Tibial artery (tissue), 4 donors: Measurements from ENCODE around the gene LIN7A.

Source experiments
- DNase-seq, 2 donors: peaks; one replicate each; pipeline ENCODE4 v3.0.0-alpha.2; 2019
- H3K27ac ChIP-seq, 2 donors: fragments of 200-600 bp; sonication (generic) in 1 of 2; 1 replicate in 1 of 2; 2 replicates in 1 of 2; pipeline ENCODE4 v1.5.1; 2018 to 2019; ENCODE audit warnings: mild to moderate bottlenecking in 1 of 2
- H3K27me3 ChIP-seq, 2 donors: fragments of 200-600 bp; sonication (generic) in 1 of 2; one replicate each; pipeline versions ENCODE4 v1.5.1 to v1.6.0; 2016 to 2019
- H3K36me3 ChIP-seq, 3 donors: fragments of 200-600 bp; sonication (generic) in 2 of 3; one replicate each; pipeline ENCODE4 v1.5.1; 2016 to 2019; ENCODE audit warnings: mild to moderate bottlenecking in 2 of 3
- H3K4me1 ChIP-seq, 4 donors: fragments of 200-600 bp; sonication (generic) in 2 of 4; 1 replicate in 3 of 4; 2 replicates in 1 of 4; pipeline ENCODE4 v1.5.1; 2016 to 2019
- H3K4me3 ChIP-seq, 2 donors: fragments of 200-600 bp; sonication (generic) in 1 of 2; 1 replicate in 1 of 2; 2 replicates in 1 of 2; pipeline ENCODE4 v1.5.1; 2018 to 2019; ENCODE audit warnings: mild to moderate bottlenecking in 2 of 2
- H3K9me3 ChIP-seq, 3 donors: fragments of 200-600 bp; sonication (generic) in 1 of 3; one replicate each; pipeline ENCODE4 v1.5.1; 2016 to 2019
- intact Hi-C: fragments of 100-400 bp; cut with DNase I; formaldehyde crosslinking; loops from one replicate; pipeline ENCODE4 v1.15.0; 2023; ENCODE audit warnings: low total_unique reads
- TF ChIP-seq, protein P1 (sequence below), 2 experiments: fragments of 200-600 bp in 1 of 2; fragments of 450-650 bp in 1 of 2; IDR thresholded peaks; one replicate each; pipeline ENCODE4 v1.5.1; 2017 to 2019; ENCODE audit warnings: antibody characterized with exemption in 2 of 2, mild to moderate bottlenecking in 1 of 2, moderate library complexity in 1 of 2

The LIN7A gene, protein sequence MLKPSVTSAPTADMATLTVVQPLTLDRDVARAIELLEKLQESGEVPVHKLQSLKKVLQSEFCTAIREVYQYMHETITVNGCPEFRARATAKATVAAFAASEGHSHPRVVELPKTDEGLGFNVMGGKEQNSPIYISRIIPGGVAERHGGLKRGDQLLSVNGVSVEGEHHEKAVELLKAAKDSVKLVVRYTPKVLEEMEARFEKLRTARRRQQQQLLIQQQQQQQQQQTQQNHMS

DNA sequence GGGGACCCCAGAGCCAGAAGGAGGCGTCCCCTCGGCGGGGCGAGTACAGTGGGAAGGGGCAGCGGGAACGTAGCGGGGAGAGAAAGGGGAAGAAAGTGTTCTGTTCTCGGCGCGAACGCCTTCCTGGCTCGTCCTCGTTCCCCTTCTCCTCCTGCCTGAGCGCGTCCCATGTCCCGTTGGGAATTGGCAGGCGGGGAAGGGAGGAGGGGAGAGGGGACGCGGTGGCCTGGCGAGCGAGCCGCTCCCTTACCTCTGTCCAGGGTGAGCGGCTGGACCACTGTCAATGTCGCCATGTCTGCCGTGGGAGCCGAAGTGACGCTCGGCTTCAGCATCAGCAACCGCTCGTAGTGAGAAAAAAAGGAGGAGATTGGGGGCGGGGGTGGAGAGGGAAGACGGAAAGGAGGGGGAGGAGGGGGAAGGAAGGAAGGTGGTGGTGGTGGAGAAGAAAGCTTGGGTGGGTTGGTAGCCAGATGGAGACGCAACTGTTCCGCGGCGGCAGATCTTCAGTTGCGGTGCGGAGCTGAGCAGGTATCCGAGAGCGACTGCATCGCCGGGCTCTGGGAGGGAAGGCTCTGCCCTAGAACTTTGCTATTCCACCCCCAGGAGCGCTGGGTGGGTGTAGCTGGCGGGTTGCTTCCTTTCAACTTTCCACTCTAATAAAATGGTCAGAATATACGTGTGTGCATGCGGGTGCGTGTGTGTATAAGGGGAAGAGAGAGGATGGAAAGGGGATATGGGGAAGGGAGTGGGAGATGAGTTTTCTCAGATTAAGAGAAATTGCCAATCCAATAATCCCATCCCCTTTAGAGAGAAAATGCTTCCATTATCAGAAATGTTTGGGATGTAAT, at the start of gene LIN7A:
Gene LIN7A, minus strand, starts transcription at position 544 of the 848 bp plus-strand sequence. Its CDS starts 212 bp downstream, at position 332.
- intact Hi-C loops = no loop called here
- Histone ChIP-seq H3K27me3 (no peaks in the 10 kb centered on the region), H3K36me3 (no peaks in the 10 kb centered on the region), H3K4me1 (peaks cover 0 to 4% (median 4%) of the 10 kb centered on the region in 4 donors), H3K9me3 (no peaks in the 10 kb centered on the region), H3K27ac (peak within 1 kb of the TSS; percentile 60 to 67), H3K4me3 (peak within 1 kb of the TSS; percentile 62 to 87)
- TF ChIP-seq, protein P1, sequence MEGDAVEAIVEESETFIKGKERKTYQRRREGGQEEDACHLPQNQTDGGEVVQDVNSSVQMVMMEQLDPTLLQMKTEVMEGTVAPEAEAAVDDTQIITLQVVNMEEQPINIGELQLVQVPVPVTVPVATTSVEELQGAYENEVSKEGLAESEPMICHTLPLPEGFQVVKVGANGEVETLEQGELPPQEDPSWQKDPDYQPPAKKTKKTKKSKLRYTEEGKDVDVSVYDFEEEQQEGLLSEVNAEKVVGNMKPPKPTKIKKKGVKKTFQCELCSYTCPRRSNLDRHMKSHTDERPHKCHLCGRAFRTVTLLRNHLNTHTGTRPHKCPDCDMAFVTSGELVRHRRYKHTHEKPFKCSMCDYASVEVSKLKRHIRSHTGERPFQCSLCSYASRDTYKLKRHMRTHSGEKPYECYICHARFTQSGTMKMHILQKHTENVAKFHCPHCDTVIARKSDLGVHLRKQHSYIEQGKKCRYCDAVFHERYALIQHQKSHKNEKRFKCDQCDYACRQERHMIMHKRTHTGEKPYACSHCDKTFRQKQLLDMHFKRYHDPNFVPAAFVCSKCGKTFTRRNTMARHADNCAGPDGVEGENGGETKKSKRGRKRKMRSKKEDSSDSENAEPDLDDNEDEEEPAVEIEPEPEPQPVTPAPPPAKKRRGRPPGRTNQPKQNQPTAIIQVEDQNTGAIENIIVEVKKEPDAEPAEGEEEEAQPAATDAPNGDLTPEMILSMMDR (IDR thresholded peaks at IDR 0.05) = no peak
- peak; percentile 25 to 48 for DNase-seq

DNA sequence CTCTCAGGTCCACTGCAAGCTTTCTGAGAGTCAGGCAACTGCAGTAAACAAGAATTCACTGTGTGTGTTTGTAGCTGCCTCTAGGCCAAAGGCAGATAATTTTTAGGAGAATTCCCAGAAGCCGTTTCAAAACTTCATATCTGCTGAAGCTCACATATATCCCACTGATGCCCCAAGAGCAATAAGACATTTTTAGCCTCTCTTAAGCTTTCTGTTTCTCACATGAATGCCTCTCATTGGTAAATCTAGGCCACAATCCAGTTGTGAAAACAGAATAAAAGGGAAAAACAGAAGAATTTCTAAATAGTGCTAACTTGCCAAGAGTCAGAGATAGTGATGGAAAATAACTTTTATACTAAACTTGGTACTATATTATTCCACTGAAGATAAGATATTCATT, 48.5 kb upstream of the LIN7A start:
- Histone ChIP-seq H3K4me3 (no peak overlapping the region), H3K9me3 (no peaks in the 10 kb centered on the region), H3K4me1 (no peaks in the 10 kb centered on the region), H3K36me3 (no peaks in the 10 kb centered on the region), H3K27me3 (no peaks in the 10 kb centered on the region), H3K27ac (no peak overlapping the region)
- intact Hi-C loops = no loop called here
- TF ChIP-seq, protein P1 (IDR thresholded peaks at IDR 0.05) = no peak
- no peak for DNase-seq

DNA sequence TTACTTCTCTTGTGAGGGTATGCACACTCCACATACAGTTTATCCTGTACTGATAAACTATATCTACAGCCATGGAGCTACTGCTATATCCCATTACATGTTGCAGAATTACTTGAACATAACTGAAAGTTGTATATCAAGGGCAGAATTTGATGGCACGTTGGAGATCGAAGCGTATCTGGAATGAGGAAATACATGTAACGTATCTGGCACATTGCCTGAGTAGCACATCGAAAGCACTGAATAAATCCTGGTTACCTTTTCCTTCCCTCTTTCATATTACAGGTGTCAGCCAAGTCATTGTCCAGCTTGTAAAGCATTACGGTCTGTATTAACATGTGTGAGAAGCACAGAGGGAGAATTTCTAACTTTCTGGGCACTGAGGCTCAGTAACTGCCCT, 42.1 kb upstream of the LIN7A start:
- H3K36me3 ChIP-seq = no peaks in the 10 kb centered on the region
- DNase-seq = no peak
- no peak overlapping the region for H3K4me3 ChIP-seq
- intact Hi-C loops = no loop called here
- no peaks in the 10 kb centered on the region for H3K27me3 ChIP-seq
- H3K9me3 ChIP-seq = no peaks in the 10 kb centered on the region
- TF ChIP-seq, protein P1 (IDR thresholded peaks at IDR 0.05) = no peak
- no peaks in the 10 kb centered on the region for H3K4me1 ChIP-seq
- no peak overlapping the region for H3K27ac ChIP-seq

DNA sequence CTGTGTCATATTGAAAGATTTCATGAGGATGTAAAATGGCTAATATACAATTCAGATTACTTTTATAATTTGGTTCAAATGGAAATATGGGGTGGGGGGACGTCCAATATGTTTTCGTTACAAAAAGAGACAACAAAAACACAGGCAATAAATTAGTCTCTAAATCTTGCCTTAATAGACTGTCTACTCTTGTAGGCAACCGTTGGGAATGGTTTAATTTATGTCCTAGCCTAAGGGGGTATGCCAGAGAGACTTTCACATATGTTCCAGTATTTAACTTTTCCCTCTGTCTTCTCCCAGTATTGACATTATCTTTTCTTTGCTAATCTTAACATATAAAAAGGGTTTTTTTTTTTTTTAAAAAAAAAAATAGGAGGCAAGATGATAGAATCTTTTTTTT, 41.5 kb upstream of the LIN7A start:
- H3K27me3 ChIP-seq = no peaks in the 10 kb centered on the region
- no peak overlapping the region for H3K4me3 ChIP-seq
- H3K36me3 ChIP-seq = no peaks in the 10 kb centered on the region
- no peaks in the 10 kb centered on the region for H3K9me3 ChIP-seq
- intact Hi-C loops = no loop called here
- H3K27ac ChIP-seq = no peak overlapping the region
- DNase-seq = no peak
- H3K4me1 ChIP-seq = no peaks in the 10 kb centered on the region
- TF ChIP-seq, protein P1 (IDR thresholded peaks at IDR 0.05) = no peak

DNA sequence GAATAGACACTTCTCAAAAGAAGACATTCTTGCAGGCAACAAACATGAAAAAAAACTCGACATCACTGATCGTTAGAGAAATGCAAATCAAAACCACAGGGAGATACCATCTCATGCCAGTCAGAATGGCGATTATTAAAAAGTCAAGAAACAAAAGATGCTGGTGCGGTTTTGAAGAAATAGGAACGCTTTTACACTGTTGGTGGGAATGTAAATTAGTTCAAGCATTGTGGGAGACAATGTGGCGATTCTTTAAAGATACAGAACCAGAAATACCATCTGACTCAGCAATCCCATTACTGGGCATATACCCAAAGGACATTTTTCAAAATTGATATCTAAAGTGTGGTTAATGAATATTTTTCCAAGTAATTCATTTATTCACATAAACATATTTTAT, 39.6 kb upstream of the LIN7A start:
- no peak overlapping the region for H3K4me3 ChIP-seq
- no peaks in the 10 kb centered on the region for H3K4me1 ChIP-seq
- no peak for DNase-seq
- intact Hi-C loops = no loop called here
- TF ChIP-seq, protein P1 (IDR thresholded peaks at IDR 0.05) = no peak
- H3K36me3 ChIP-seq = no peaks in the 10 kb centered on the region
- H3K27me3 ChIP-seq = no peaks in the 10 kb centered on the region
- no peak overlapping the region for H3K27ac ChIP-seq
- H3K9me3 ChIP-seq = no peaks in the 10 kb centered on the region
